SH-SY5Y (cell line): ENCODE measurements around the gene HNRNPM.

Experiments used
- GATA2 ChIP-seq: IDR thresholded peaks from 2 replicates; pipeline ENCODE4 v1.6.1; 2011; ENCODE audit warnings: mild to moderate bottlenecking, low read depth, low read length
- GATA3 ChIP-seq: IDR thresholded peaks from 2 replicates; pipeline ENCODE4 v1.6.1; 2011; ENCODE audit warnings: low read depth, mild to moderate bottlenecking, low read length, moderate library complexity

The HNRNPM gene

GRCh38 chr19:8463365-8463764, 18.6 kb downstream of the HNRNPM start:
- TF ChIP-seq GATA2 (no peak), GATA3 (no peak)

- TF ChIP-seq GATA2 (no peak), GATA3 (no peak)
These were observed 21.2 kb downstream of the HNRNPM start for GRCh38 chr19:8466018-8466417.

GRCh38 chr19:8468124-8468523, 23.3 kb downstream of the HNRNPM start:
- no peak for TF ChIP-seq GATA2
- TF ChIP-seq GATA3: no peak

- TF ChIP-seq GATA2 (peak; percentile 62), GATA3 (no peak)
These were observed 24.1 kb downstream of the HNRNPM start for GRCh38 chr19:8468761-8469373.

- TF ChIP-seq GATA3 (no peak), GATA2 (peak; percentile 27; the same call in 1 of the 2 replicates)
These were observed 25.0 kb downstream of the HNRNPM start for GRCh38 chr19:8469613-8470368.

GRCh38 chr19:8473648-8474476, 29.1 kb downstream of the HNRNPM start:
- TF ChIP-seq GATA2: no peak

- TF ChIP-seq GATA3: no peak
- no peak for TF ChIP-seq GATA2
These were observed 30.2 kb downstream of the HNRNPM start for GRCh38 chr19:8475005-8475404.

GRCh38 chr19:8476524-8476923, 31.7 kb downstream of the HNRNPM start:
- TF ChIP-seq GATA3 (no peak), GATA2 (no peak)

GRCh38 chr19:8477889-8478288, 33.1 kb downstream of the HNRNPM start:
- TF ChIP-seq GATA2 (no peak), GATA3 (no peak)

- no peak for TF ChIP-seq GATA2
- no peak for TF ChIP-seq GATA3
These were observed 33.8 kb downstream of the HNRNPM start for GRCh38 chr19:8478598-8478997.

GRCh38 chr19:8481201-8481600, 36.4 kb downstream of the HNRNPM start:
- no peak for TF ChIP-seq GATA3

GRCh38 chr19:8481616-8482015, 36.8 kb downstream of the HNRNPM start:
- TF ChIP-seq GATA3 (no peak), GATA2 (no peak)

GRCh38 chr19:8482696-8483095, 37.9 kb downstream of the HNRNPM start:
- TF ChIP-seq GATA2: no peak
- TF ChIP-seq GATA3: no peak

- TF ChIP-seq GATA3 (no peak), GATA2 (no peak)
These were observed 38.4 kb downstream of the HNRNPM start for GRCh38 chr19:8483165-8483564.
